HEK293 (cell line): Measurements from ENCODE around the gene CKLF.

Source experiments
- CTCF ChIA-PET: fragments of 350-600 bp; formaldehyde crosslinking; extraction: SDS; loops from one replicate; lab custom pipeline; 2021; ENCODE audit warnings: antibody characterized with exemption; lab: Yijun Ruan, JAX
- POLR2A ChIA-PET: fragments of 300-600 bp; formaldehyde crosslinking; extraction: SDS; loops from one replicate; lab custom pipeline; 2020; ENCODE audit warnings: antibody characterized with exemption, inconsistent platforms; lab: Yijun Ruan, JAX
- H3K27ac ChIP-seq: fragments of 200-500 bp; sonication (Bioruptor generic); 2 replicates; pipeline ENCODE4 v1.5.1; 2014; ENCODE audit warnings: low read depth, low read length, control low read depth, inconsistent platforms; ENCODE audit errors: extremely low read depth
- H3K36me3 ChIP-seq, 2 experiments: fragments of 200-500 bp in 1 of 2; sonication (Bioruptor generic) in 1 of 2; 1 replicate in 1 of 2; 2 replicates in 1 of 2; pipeline ENCODE4 v1.5.1; 2014 to 2017; ENCODE audit warnings: inconsistent platforms in 2 of 2, low read length in 2 of 2; ENCODE audit not compliant: control insufficient read depth in 2 of 2, insufficient read depth in 1 of 2
- H3K4me1 ChIP-seq: fragments of 200-500 bp; sonication (Bioruptor generic); 2 replicates; pipeline ENCODE4 v1.5.1; 2014; ENCODE audit warnings: mild to moderate bottlenecking, low read length, inconsistent platforms; ENCODE audit not compliant: control insufficient read depth, insufficient read depth
- H3K4me3 ChIP-seq: 2 replicates; pipeline ENCODE4 v1.5.1; 2011; ENCODE audit warnings: low read depth, mild to moderate bottlenecking, control low read depth, low read length, moderate library complexity
- H3K9me3 ChIP-seq: fragments of 200-500 bp; sonication (Bioruptor generic); 2 replicates; pipeline ENCODE4 v1.5.1; 2014; ENCODE audit warnings: low read depth, low read length, inconsistent platforms; ENCODE audit not compliant: control insufficient read depth, insufficient read depth
- ELK4 ChIP-seq: IDR thresholded peaks from 2 replicates; pipeline ENCODE4 v1.6.1; 2011; ENCODE audit warnings: mild to moderate bottlenecking, low read depth, low read length, borderline replicate concordance
- GLIS1 ChIP-seq: fragments of 450-650 bp; formaldehyde crosslinking; IDR thresholded peaks from 2 replicates; pipeline ENCODE4 v1.5.1; 2016; ENCODE audit warnings: missing biosample characterization, missing genetic modification characterization
- HOXC10 ChIP-seq: sonication (generic); formaldehyde crosslinking; IDR thresholded peaks from 2 replicates; pipeline ENCODE4 v1.8.1; 2023; ENCODE audit warnings: mild to moderate bottlenecking, missing genetic modification reagents
- REPIN1 ChIP-seq: fragments of 450-650 bp; formaldehyde crosslinking; IDR thresholded peaks from 2 replicates; pipeline ENCODE4 v1.5.1; 2017; ENCODE audit warnings: missing biosample characterization, missing genetic modification characterization, low read depth
- SETDB1 ChIP-seq: IDR thresholded peaks from one replicate; pipeline ENCODE4 v1.6.1; 2017; ENCODE audit warnings: mild to moderate bottlenecking, low read length, moderate library complexity, mixed read lengths; ENCODE audit not compliant: insufficient read length
- SP2 ChIP-seq: fragments of 450-650 bp; formaldehyde crosslinking; IDR thresholded peaks from 2 replicates; pipeline ENCODE4 v1.5.1; 2016; ENCODE audit warnings: missing biosample characterization, missing genetic modification characterization
- YY1 ChIP-seq: fragments of 450-650 bp; formaldehyde crosslinking; IDR thresholded peaks from 2 replicates; pipeline ENCODE4 v1.5.1; 2018; ENCODE audit warnings: missing biosample characterization, missing genetic modification characterization
- YY2 ChIP-seq: fragments of 450-650 bp; formaldehyde crosslinking; IDR thresholded peaks from 2 replicates; pipeline ENCODE4 v1.5.1; 2016; ENCODE audit warnings: missing biosample characterization, missing genetic modification characterization
- ZBTB10 ChIP-seq: fragments of 450-650 bp; formaldehyde crosslinking; IDR thresholded peaks from 2 replicates; pipeline ENCODE4 v1.5.1; 2016; ENCODE audit warnings: missing biosample characterization, missing genetic modification characterization
- ZBTB17 ChIP-seq: fragments of 450-650 bp; formaldehyde crosslinking; IDR thresholded peaks from 2 replicates; pipeline ENCODE4 v1.5.1; 2016; ENCODE audit warnings: missing biosample characterization, missing genetic modification characterization
- ZFP37 ChIP-seq: fragments of 450-650 bp; formaldehyde crosslinking; IDR thresholded peaks from 2 replicates; pipeline ENCODE4 v1.5.1; 2016; ENCODE audit warnings: missing biosample characterization, missing genetic modification characterization
- ZNF140 ChIP-seq: fragments of 450-650 bp; formaldehyde crosslinking; IDR thresholded peaks from 2 replicates; pipeline ENCODE4 v1.5.1; 2016; ENCODE audit warnings: missing biosample characterization, missing genetic modification characterization
- ZNF16 ChIP-seq: fragments of 450-650 bp; formaldehyde crosslinking; IDR thresholded peaks from 2 replicates; pipeline ENCODE4 v1.5.1; 2016; ENCODE audit warnings: low read depth, missing biosample characterization, missing genetic modification characterization
- ZNF184 ChIP-seq: fragments of 450-650 bp; IDR thresholded peaks from 2 replicates; pipeline ENCODE4 v1.5.1; 2018; ENCODE audit warnings: missing biosample characterization, mild to moderate bottlenecking, missing genetic modification characterization
- ZNF214 ChIP-seq: fragments of 450-650 bp; formaldehyde crosslinking; IDR thresholded peaks from 2 replicates; pipeline ENCODE4 v1.5.1; 2017; ENCODE audit warnings: missing biosample characterization, mild to moderate bottlenecking, missing genetic modification characterization, borderline replicate concordance
- ZNF311 ChIP-seq: fragments of 450-650 bp; formaldehyde crosslinking; IDR thresholded peaks from 2 replicates; pipeline ENCODE4 v1.5.1; 2017; ENCODE audit warnings: missing biosample characterization, missing genetic modification characterization, borderline replicate concordance
- ZNF423 ChIP-seq: fragments of 450-650 bp; formaldehyde crosslinking; IDR thresholded peaks from 2 replicates; pipeline ENCODE4 v1.5.1; 2016; ENCODE audit warnings: missing biosample characterization, missing genetic modification characterization
- ZNF639 ChIP-seq: fragments of 450-650 bp; formaldehyde crosslinking; IDR thresholded peaks from 2 replicates; pipeline ENCODE4 v1.5.1; 2016; ENCODE audit warnings: missing biosample characterization, missing genetic modification characterization
- ZNF658 ChIP-seq: fragments of 450-650 bp; formaldehyde crosslinking; IDR thresholded peaks from 2 replicates; pipeline ENCODE4; 2016; ENCODE audit warnings: missing biosample characterization, missing genetic modification characterization
- ZNF768 ChIP-seq: fragments of 450-650 bp; formaldehyde crosslinking; IDR thresholded peaks from 2 replicates; pipeline ENCODE4 v1.5.1; 2018; ENCODE audit warnings: missing biosample characterization, mild to moderate bottlenecking, missing genetic modification characterization
- ZNF830 ChIP-seq: fragments of 450-650 bp; IDR thresholded peaks from 2 replicates; pipeline ENCODE4 v1.5.0; 2018; ENCODE audit warnings: missing biosample characterization, missing genetic modification characterization, low read depth, mild to moderate bottlenecking, moderate library complexity
- ZSCAN16 ChIP-seq: fragments of 450-650 bp; formaldehyde crosslinking; IDR thresholded peaks from 2 replicates; pipeline ENCODE4 v1.5.1; 2016; ENCODE audit warnings: missing biosample characterization, missing genetic modification characterization
- TF ChIP-seq, protein P1 (sequence below): fragments of 450-650 bp; formaldehyde crosslinking; IDR thresholded peaks from 2 replicates; pipeline ENCODE4 v1.5.1; 2016; ENCODE audit warnings: missing biosample characterization, missing genetic modification characterization
- TF ChIP-seq, protein P2 (sequence below): fragments of 450-650 bp; formaldehyde crosslinking; IDR thresholded peaks from 2 replicates; pipeline ENCODE4; 2016; ENCODE audit warnings: missing biosample characterization, missing genetic modification characterization
- TF ChIP-seq, protein P3 (sequence below): fragments of 450-650 bp; formaldehyde crosslinking; IDR thresholded peaks from 2 replicates; pipeline ENCODE4 v1.5.1; 2016; ENCODE audit warnings: missing biosample characterization, missing genetic modification characterization, borderline replicate concordance

Gene CKLF

GRCh38 chr16:66562409-66562808 lies 10.0 kb downstream of the CKLF start (continued):
- no peak for TF ChIP-seq ZNF16 (tag by site-specific recombination)
- TF ChIP-seq REPIN1, result no peak
- TF ChIP-seq, protein P1, sequence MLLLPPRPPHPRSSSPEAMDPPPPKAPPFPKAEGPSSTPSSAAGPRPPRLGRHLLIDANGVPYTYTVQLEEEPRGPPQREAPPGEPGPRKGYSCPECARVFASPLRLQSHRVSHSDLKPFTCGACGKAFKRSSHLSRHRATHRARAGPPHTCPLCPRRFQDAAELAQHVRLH (tag by site-specific recombination), result no peak
- TF ChIP-seq ZNF830 (tag by site-specific recombination), result no peak
- TF ChIP-seq SP2 (tag by site-specific recombination), result no peak
- TF ChIP-seq ZBTB10, result no peak
- TF ChIP-seq ZNF140 (tag by site-specific recombination), result no peak
- TF ChIP-seq YY2 (tag by site-specific recombination), result no peak
- TF ChIP-seq SETDB1, result no peak

DNA sequence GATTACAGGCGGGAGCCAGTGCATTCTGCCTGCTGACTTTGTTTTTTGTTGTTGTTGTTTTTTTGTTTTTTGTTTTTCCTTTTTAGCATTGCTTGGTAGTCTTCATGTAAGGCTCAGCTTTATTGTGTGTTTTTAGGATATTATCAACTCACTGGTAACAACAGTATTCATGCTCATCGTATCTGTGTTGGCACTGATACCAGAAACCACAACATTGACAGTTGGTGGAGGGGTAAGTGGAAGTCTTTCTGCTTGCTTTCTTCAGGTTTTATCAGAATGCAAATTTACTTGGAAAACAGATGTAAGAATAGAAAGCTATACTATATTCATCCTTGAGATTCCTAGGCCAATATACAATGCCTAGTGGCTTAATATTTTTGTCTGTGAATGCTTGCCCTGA lies 10.6 kb downstream of the CKLF start:
- Histone ChIP-seq H3K9me3 (no peaks in the 10 kb centered on the region), H3K4me1 (no peaks in the 10 kb centered on the region), H3K36me3 (peaks cover 5 to 86% of the 10 kb centered on the region in 2 experiments; a peak in 2 of 3 replicates), H3K27ac (no peak overlapping the region), H3K4me3 (no peak overlapping the region)
- no peak for TF ChIP-seq ZNF658
- no peak for TF ChIP-seq ZNF184
- TF ChIP-seq, protein P2, sequence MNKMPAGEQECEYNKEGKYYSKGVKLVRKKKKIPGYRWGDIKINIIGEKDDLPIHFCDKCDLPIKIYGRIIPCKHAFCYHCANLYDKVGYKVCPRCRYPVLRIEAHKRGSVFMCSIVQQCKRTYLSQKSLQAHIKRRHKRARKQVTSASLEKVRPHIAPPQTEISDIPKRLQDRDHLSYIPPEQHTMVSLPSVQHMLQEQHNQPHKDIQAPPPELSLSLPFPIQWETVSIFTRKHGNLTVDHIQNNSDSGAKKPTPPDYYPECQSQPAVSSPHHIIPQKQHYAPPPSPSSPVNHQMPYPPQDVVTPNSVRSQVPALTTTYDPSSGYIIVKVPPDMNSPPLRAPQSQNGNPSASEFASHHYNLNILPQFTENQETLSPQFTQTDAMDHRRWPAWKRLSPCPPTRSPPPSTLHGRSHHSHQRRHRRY (tag by site-specific recombination), result no peak
- no peak for TF ChIP-seq ZNF768 (tag by site-specific recombination)
- no peak for TF ChIP-seq ZNF16 (tag by site-specific recombination)
- no peak for TF ChIP-seq YY1 (tag by site-specific recombination)
- TF ChIP-seq, protein P3, sequence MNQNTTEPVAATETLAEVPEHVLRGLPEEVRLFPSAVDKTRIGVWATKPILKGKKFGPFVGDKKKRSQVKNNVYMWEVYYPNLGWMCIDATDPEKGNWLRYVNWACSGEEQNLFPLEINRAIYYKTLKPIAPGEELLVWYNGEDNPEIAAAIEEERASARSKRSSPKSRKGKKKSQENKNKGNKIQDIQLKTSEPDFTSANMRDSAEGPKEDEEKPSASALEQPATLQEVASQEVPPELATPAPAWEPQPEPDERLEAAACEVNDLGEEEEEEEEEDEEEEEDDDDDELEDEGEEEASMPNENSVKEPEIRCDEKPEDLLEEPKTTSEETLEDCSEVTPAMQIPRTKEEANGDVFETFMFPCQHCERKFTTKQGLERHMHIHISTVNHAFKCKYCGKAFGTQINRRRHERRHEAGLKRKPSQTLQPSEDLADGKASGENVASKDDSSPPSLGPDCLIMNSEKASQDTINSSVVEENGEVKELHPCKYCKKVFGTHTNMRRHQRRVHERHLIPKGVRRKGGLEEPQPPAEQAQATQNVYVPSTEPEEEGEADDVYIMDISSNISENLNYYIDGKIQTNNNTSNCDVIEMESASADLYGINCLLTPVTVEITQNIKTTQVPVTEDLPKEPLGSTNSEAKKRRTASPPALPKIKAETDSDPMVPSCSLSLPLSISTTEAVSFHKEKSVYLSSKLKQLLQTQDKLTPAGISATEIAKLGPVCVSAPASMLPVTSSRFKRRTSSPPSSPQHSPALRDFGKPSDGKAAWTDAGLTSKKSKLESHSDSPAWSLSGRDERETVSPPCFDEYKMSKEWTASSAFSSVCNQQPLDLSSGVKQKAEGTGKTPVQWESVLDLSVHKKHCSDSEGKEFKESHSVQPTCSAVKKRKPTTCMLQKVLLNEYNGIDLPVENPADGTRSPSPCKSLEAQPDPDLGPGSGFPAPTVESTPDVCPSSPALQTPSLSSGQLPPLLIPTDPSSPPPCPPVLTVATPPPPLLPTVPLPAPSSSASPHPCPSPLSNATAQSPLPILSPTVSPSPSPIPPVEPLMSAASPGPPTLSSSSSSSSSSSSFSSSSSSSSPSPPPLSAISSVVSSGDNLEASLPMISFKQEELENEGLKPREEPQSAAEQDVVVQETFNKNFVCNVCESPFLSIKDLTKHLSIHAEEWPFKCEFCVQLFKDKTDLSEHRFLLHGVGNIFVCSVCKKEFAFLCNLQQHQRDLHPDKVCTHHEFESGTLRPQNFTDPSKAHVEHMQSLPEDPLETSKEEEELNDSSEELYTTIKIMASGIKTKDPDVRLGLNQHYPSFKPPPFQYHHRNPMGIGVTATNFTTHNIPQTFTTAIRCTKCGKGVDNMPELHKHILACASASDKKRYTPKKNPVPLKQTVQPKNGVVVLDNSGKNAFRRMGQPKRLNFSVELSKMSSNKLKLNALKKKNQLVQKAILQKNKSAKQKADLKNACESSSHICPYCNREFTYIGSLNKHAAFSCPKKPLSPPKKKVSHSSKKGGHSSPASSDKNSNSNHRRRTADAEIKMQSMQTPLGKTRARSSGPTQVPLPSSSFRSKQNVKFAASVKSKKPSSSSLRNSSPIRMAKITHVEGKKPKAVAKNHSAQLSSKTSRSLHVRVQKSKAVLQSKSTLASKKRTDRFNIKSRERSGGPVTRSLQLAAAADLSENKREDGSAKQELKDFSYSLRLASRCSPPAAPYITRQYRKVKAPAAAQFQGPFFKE (tag by site-specific recombination), result no peak
- no peak for TF ChIP-seq ZFP37
- TF ChIP-seq ZNF311, result no peak
- no peak for TF ChIP-seq ELK4
- no peak for TF ChIP-seq HOXC10 (CRISPR knock-in tag)
- TF ChIP-seq ZBTB17 (tag by site-specific recombination), result no peak
- TF ChIP-seq ZNF423 (tag by site-specific recombination), result no peak
- TF ChIP-seq GLIS1 (tag by site-specific recombination), result no peak
- no peak for TF ChIP-seq ZNF214 (tag by site-specific recombination)
- TF ChIP-seq ZSCAN16 (tag by site-specific recombination), result no peak
- no peak for TF ChIP-seq ZNF639 (tag by site-specific recombination)
- POLR2A ChIA-PET, result no interaction called here
- CTCF ChIA-PET, result interaction anchor here (0.6 to 2.6 kb wide), 12 partner anchors 10 to 305 kb away, joined by 3 to 10 read pairs (median 4); partner anchors contain the start of genes CKLF, CMTM2 and DYNC1LI2
